IMR-90 (cell line): ENCODE data around the gene SLIT3.

Experiments
- BHLHE40 ChIP-seq: fragments of 150-350 bp; IDR thresholded peaks from 2 replicates; pipeline ENCODE4 v1.6.1; 2016; ENCODE audit warnings: mild to moderate bottlenecking, low read depth, low read length
- CTCF ChIP-seq: conservative IDR thresholded peaks from 2 replicates; pipeline ENCODE4 v1.5.1; 2012; ENCODE audit warnings: mild to moderate bottlenecking, low read depth, low read length, improper control_type of control experiment
- ELK1 ChIP-seq: fragments of 150-350 bp; IDR thresholded peaks from 2 replicates; pipeline ENCODE4 v1.6.1; 2016; ENCODE audit warnings: low read depth, mild to moderate bottlenecking, low read length, moderate library complexity, borderline replicate concordance
- FOS ChIP-seq: fragments of 150-350 bp; IDR thresholded peaks from 2 replicates; pipeline ENCODE4 v1.6.1; 2016; ENCODE audit warnings: low read depth, low read length
- MXI1 ChIP-seq: IDR thresholded peaks from 2 replicates; pipeline ENCODE4 v1.6.1; 2012; ENCODE audit warnings: low read depth, mild to moderate bottlenecking, low read length, moderate library complexity, borderline replicate concordance
- POLR2A ChIP-seq: IDR thresholded peaks from 2 replicates; pipeline ENCODE4 v1.6.1; 2012; ENCODE audit warnings: mild to moderate bottlenecking, low read depth, low read length
- RAD21 ChIP-seq: IDR thresholded peaks from 2 replicates; pipeline ENCODE4 v1.6.1; 2012; ENCODE audit warnings: low read length, improper control_type of control experiment
- RCOR1 ChIP-seq: IDR thresholded peaks from 2 replicates; pipeline ENCODE4 v1.6.1; 2012; ENCODE audit warnings: mild to moderate bottlenecking, low read length, improper control_type of control experiment; ENCODE audit not compliant: insufficient replicate concordance

- TF ChIP-seq CTCF (no peak), POLR2A (no peak), BHLHE40 (no peak), RCOR1 (no peak), RAD21 (no peak), FOS (no peak), MXI1 (no peak), ELK1 (no peak)
Measured at GRCh38 chr5:168995024-168995423, 305.9 kb downstream of the SLIT3 start.
